ENCODE results near the gene WDR64.
"Not testable (repeated sequence)": the region's sequence is repeated elsewhere in the genome, so short reads cannot be mapped to it uniquely, and the experiment has no call there.

The WDR64 gene

GRCh38 chr1:241813768-241814320, 161.8 kb downstream of the WDR64 start:
- DNase-seq, result no peak

GRCh38 chr1:241816008-241816407, 163.9 kb downstream of the WDR64 start:
- DNase-seq, result no peak

- no peak for DNase-seq
These were observed 165.3 kb downstream of the WDR64 start for GRCh38 chr1:241817331-241817792.

GRCh38 chr1:241817956-241818612, 166.0 kb downstream of the WDR64 start:
- no peak for DNase-seq

GRCh38 chr1:241819340-241819866, 167.3 kb downstream of the WDR64 start:
- no peak for DNase-seq

GRCh38 chr1:241821363-241821762, 169.3 kb downstream of the WDR64 start:
- DNase-seq, result no peak

- DNase-seq, result no peak
These were observed 170.8 kb downstream of the WDR64 start for GRCh38 chr1:241822846-241823245.

- no peak for DNase-seq
These were observed 171.8 kb downstream of the WDR64 start for GRCh38 chr1:241823925-241824324.

GRCh38 chr1:241825581-241825980, 173.5 kb downstream of the WDR64 start:
- no peak for DNase-seq

GRCh38 chr1:241826613-241827012, 174.5 kb downstream of the WDR64 start:
- DNase-seq, result not testable (repeated sequence)

GRCh38 chr1:241827264-241827663, 175.2 kb downstream of the WDR64 start:
- no peak for DNase-seq

- DNase-seq, result no peak
These were observed 176.5 kb downstream of the WDR64 start for GRCh38 chr1:241828463-241829021.

- no peak for DNase-seq
These were observed 177.4 kb downstream of the WDR64 start for GRCh38 chr1:241829468-241829867.

- DNase-seq, result peak; percentile 25
These were observed 182.8 kb downstream of the WDR64 start for GRCh38 chr1:241834733-241835377.

GRCh38 chr1:241836941-241837340, 184.9 kb downstream of the WDR64 start:
- DNase-seq, result no peak

- no peak for DNase-seq
These were observed 185.3 kb downstream of the WDR64 start for GRCh38 chr1:241837416-241837815.

GRCh38 chr1:241837901-241838300, 185.8 kb downstream of the WDR64 start:
- DNase-seq, result no peak

- no peak for DNase-seq
These were observed 186.8 kb downstream of the WDR64 start for GRCh38 chr1:241838897-241839296.

- DNase-seq, result no peak
These were observed 187.4 kb downstream of the WDR64 start for GRCh38 chr1:241839369-241839979.

GRCh38 chr1:241840164-241840563, 188.1 kb downstream of the WDR64 start:
- DNase-seq, result no peak

- DNase-seq, result peak; percentile 77
These were observed 189.6 kb downstream of the WDR64 start for GRCh38 chr1:241841691-241842090.

- DNase-seq, result no peak
These were observed 190.5 kb downstream of the WDR64 start for GRCh38 chr1:241842565-241842964.

GRCh38 chr1:241844593-241844992, 192.5 kb downstream of the WDR64 start:
- no peak for DNase-seq

Measured in NCI-H2107 (cell line).